ENCODE data around the gene GMDS. TPM values are rescaled to one million over a fixed set of nuclear protein-coding genes. Genes with fewer than 3 reads are reported as not detected.
A peak's percentile ranks its signal among the peaks of the same experiment; 100 is the strongest.

GMDS gene
- total and polyA plus RNA-seq, 5 experiments from 2014 or later: 11.4 to 25.0 (median 22.3) TPM

GRCh38 chr6:1868561-1869261 is 376.7 kb downstream of the GMDS start:
- H3K36me3 Mint-ChIP-seq: no peaks in the 10 kb centered on the region
- DNase-seq (no peak), ATAC-seq (no peak)
- peaks cover 0 to 7% (median under 1%) of the 10 kb centered on the region in 4 donors for H3K4me1 Mint-ChIP-seq
- H3K9me3 Mint-ChIP-seq: no peaks in the 10 kb centered on the region
- POLR2A ChIA-PET: no interaction called here
- no peaks in the 10 kb centered on the region for H3K27me3 Mint-ChIP-seq
- H3K4me3 Mint-ChIP-seq: no peak overlapping the region
- no peak overlapping the region for H3K27ac Mint-ChIP-seq

GRCh38 chr6:1867197-1867596 is 378.2 kb downstream of the GMDS start:
- Mint-ChIP-seq H3K4me1 (peaks cover 0 to 7% (median under 1%) of the 10 kb centered on the region in 4 donors), H3K27me3 (no peaks in the 10 kb centered on the region), H3K36me3 (no peaks in the 10 kb centered on the region), H3K27ac (no peak overlapping the region), H3K4me3 (no peak overlapping the region), H3K9me3 (no peaks in the 10 kb centered on the region)
- no peak for ATAC-seq
- POLR2A ChIA-PET: no interaction called here
- no peak for DNase-seq

GRCh38 chr6:1865585-1865984 is 379.8 kb downstream of the GMDS start:
- H3K4me1 Mint-ChIP-seq: peaks cover 0 to 7% (median under 1%) of the 10 kb centered on the region in 4 donors
- no peaks in the 10 kb centered on the region for H3K27me3 Mint-ChIP-seq
- DNase-seq: no peak
- ATAC-seq: no peak
- H3K36me3 Mint-ChIP-seq: peaks cover 0 to 4% (median 0%) of the 10 kb centered on the region in 3 donors
- no peak overlapping the region for H3K4me3 Mint-ChIP-seq
- POLR2A ChIA-PET: no interaction called here
- H3K9me3 Mint-ChIP-seq: no peaks in the 10 kb centered on the region
- no peak overlapping the region for H3K27ac Mint-ChIP-seq

- peak overlapping the region in 1 of 10 donors; percentile 11 for H3K27ac Mint-ChIP-seq
- H3K27me3 Mint-ChIP-seq: no peaks in the 10 kb centered on the region
- peaks cover 0 to 4% (median 0%) of the 10 kb centered on the region in 3 donors for H3K36me3 Mint-ChIP-seq
- no peak overlapping the region for H3K4me3 Mint-ChIP-seq
- DNase-seq (no peak), ATAC-seq (no peak)
- POLR2A ChIA-PET: no interaction called here
- H3K4me1 Mint-ChIP-seq: peaks cover 0 to 7% (median 0%) of the 10 kb centered on the region in 4 donors
- no peaks in the 10 kb centered on the region for H3K9me3 Mint-ChIP-seq
Measured at GRCh38 chr6:1864496-1864895, 380.9 kb downstream of the GMDS start.

GRCh38 chr6:1862411-1862810 is 383.0 kb downstream of the GMDS start:
- H3K4me1 Mint-ChIP-seq: no peaks in the 10 kb centered on the region
- peaks cover 0 to 4% (median 0%) of the 10 kb centered on the region in 3 donors for H3K36me3 Mint-ChIP-seq
- no peak overlapping the region for H3K27ac Mint-ChIP-seq
- POLR2A ChIA-PET: no interaction called here
- no peak for ATAC-seq
- H3K4me3 Mint-ChIP-seq: no peak overlapping the region
- no peak for DNase-seq
- no peaks in the 10 kb centered on the region for H3K9me3 Mint-ChIP-seq
- H3K27me3 Mint-ChIP-seq: no peaks in the 10 kb centered on the region

- POLR2A ChIA-PET: no interaction called here
- DNase-seq (no peak), ATAC-seq (no peak)
- Mint-ChIP-seq H3K9me3 (no peaks in the 10 kb centered on the region), H3K36me3 (peaks cover 0 to 4% (median 0%) of the 10 kb centered on the region in 3 donors), H3K27ac (peak overlapping the region in 1 of 10 donors; percentile 9), H3K4me3 (no peak overlapping the region), H3K27me3 (no peaks in the 10 kb centered on the region), H3K4me1 (peaks cover 0 to 3% (median 0%) of the 10 kb centered on the region in 4 donors)
Measured at GRCh38 chr6:1860756-1861348, 384.6 kb downstream of the GMDS start.

GRCh38 chr6:1858859-1859258 is 386.5 kb downstream of the GMDS start:
- no peaks in the 10 kb centered on the region for H3K27me3 Mint-ChIP-seq
- POLR2A ChIA-PET: no interaction called here
- no peak overlapping the region for H3K27ac Mint-ChIP-seq
- peaks cover 0 to 4% (median 0%) of the 10 kb centered on the region in 3 donors for H3K36me3 Mint-ChIP-seq
- ATAC-seq: no peak
- H3K9me3 Mint-ChIP-seq: no peaks in the 10 kb centered on the region
- peaks cover 0 to 3% (median 0%) of the 10 kb centered on the region in 4 donors for H3K4me1 Mint-ChIP-seq
- H3K4me3 Mint-ChIP-seq: no peak overlapping the region
- no peak for DNase-seq

- ATAC-seq (no peak), DNase-seq (no peak)
- peaks cover 0 to 3% (median 0%) of the 10 kb centered on the region in 4 donors for H3K4me1 Mint-ChIP-seq
- H3K27me3 Mint-ChIP-seq: no peaks in the 10 kb centered on the region
- no peak overlapping the region for H3K27ac Mint-ChIP-seq
- POLR2A ChIA-PET: no interaction called here
- no peaks in the 10 kb centered on the region for H3K9me3 Mint-ChIP-seq
- H3K4me3 Mint-ChIP-seq: no peak overlapping the region
- H3K36me3 Mint-ChIP-seq: peaks cover 0 to 4% (median 0%) of the 10 kb centered on the region in 3 donors
Measured at GRCh38 chr6:1858196-1858595, 387.2 kb downstream of the GMDS start.

GRCh38 chr6:1856381-1856780 is 389.0 kb downstream of the GMDS start:
- Mint-ChIP-seq H3K27me3 (no peaks in the 10 kb centered on the region), H3K4me3 (no peak overlapping the region), H3K27ac (peak overlapping the region in 1 of 10 donors; percentile 39), H3K36me3 (peaks cover 0 to 5% (median 0%) of the 10 kb centered on the region in 3 donors), H3K4me1 (peaks cover 0 to 3% (median 0%) of the 10 kb centered on the region in 4 donors), H3K9me3 (no peaks in the 10 kb centered on the region)
- DNase-seq (no peak), ATAC-seq (no peak)
- POLR2A ChIA-PET: no interaction called here

- Mint-ChIP-seq H3K4me3 (no peak overlapping the region), H3K36me3 (peaks cover 0 to 3% (median 0%) of the 10 kb centered on the region in 3 donors), H3K4me1 (peaks cover 0 to 3% (median 0%) of the 10 kb centered on the region in 4 donors), H3K27ac (no peak overlapping the region), H3K9me3 (no peaks in the 10 kb centered on the region), H3K27me3 (no peaks in the 10 kb centered on the region)
- POLR2A ChIA-PET: no interaction called here
- no peak for ATAC-seq
- DNase-seq: no peak
Measured at GRCh38 chr6:1855890-1856289, 389.5 kb downstream of the GMDS start.

GRCh38 chr6:1854296-1854695 is 391.1 kb downstream of the GMDS start:
- Mint-ChIP-seq H3K36me3 (peaks cover 0 to 3% (median under 1%) of the 10 kb centered on the region in 3 donors), H3K27me3 (no peaks in the 10 kb centered on the region), H3K4me1 (peaks cover 0 to 7% (median 6%) of the 10 kb centered on the region in 4 donors), H3K4me3 (no peak overlapping the region), H3K9me3 (no peaks in the 10 kb centered on the region), H3K27ac (no peak overlapping the region)
- POLR2A ChIA-PET: no interaction called here
- DNase-seq (no peak), ATAC-seq (no peak)

- Mint-ChIP-seq H3K4me3 (no peak overlapping the region), H3K4me1 (peaks cover 0 to 7% (median 6%) of the 10 kb centered on the region in 4 donors), H3K27ac (no peak overlapping the region), H3K36me3 (peaks cover 0 to 3% (median 2%) of the 10 kb centered on the region in 3 donors), H3K9me3 (no peaks in the 10 kb centered on the region), H3K27me3 (no peaks in the 10 kb centered on the region)
- no peak for ATAC-seq
- POLR2A ChIA-PET: no interaction called here
- DNase-seq: no peak
Measured at GRCh38 chr6:1853761-1854160, 391.6 kb downstream of the GMDS start.

- ATAC-seq: no peak
- no peaks in the 10 kb centered on the region for H3K27me3 Mint-ChIP-seq
- DNase-seq: no peak
- H3K4me1 Mint-ChIP-seq: peaks cover 2 to 7% (median 6%) of the 10 kb centered on the region in 4 donors
- H3K27ac Mint-ChIP-seq: no peak overlapping the region
- POLR2A ChIA-PET: no interaction called here
- peaks cover 2 to 6% (median 6%) of the 10 kb centered on the region in 3 donors for H3K36me3 Mint-ChIP-seq
- no peak overlapping the region for H3K4me3 Mint-ChIP-seq
- no peaks in the 10 kb centered on the region for H3K9me3 Mint-ChIP-seq
Measured at GRCh38 chr6:1851681-1852456, 393.5 kb downstream of the GMDS start.

Data from naive thymus-derived CD8-positive, alpha-beta T cell (primary cell).